DND-41 (cell line): Measurements from ENCODE around the gene HHIPL2.
"Not testable (repeated sequence)": the region's sequence is repeated elsewhere in the genome, so short reads cannot be mapped to it uniquely, and the experiment has no call there.

Experiments used
- ATAC-seq: fragments of 200-7000 bp; cut with Tn5 transposase; 3 replicates; pipeline ENCODE4 v1.9.1; 2021; ENCODE audit warnings: low read depth; ENCODE audit not compliant: insufficient read depth
- DNase-seq: peaks from one replicate; pipeline ENCODE4 v3.0.0-alpha.2; 2020
- H2AFZ ChIP-seq: 2 replicates; pipeline ENCODE4 v1.6.0; 2012; ENCODE audit warnings: low read depth, low read length
- H3K27ac ChIP-seq: 2 replicates; pipeline ENCODE4 v1.5.1; 2012; ENCODE audit warnings: low read length, inconsistent platforms
- H3K27me3 ChIP-seq: fragments of 200-600 bp; sonication (generic); 2 replicates; pipeline ENCODE4 v1.6.0; 2012; ENCODE audit warnings: low read length, mild to moderate bottlenecking, inconsistent platforms; ENCODE audit not compliant: insufficient read depth, poor library complexity
- H3K36me3 ChIP-seq: 2 replicates; pipeline ENCODE4 v1.5.1; 2012; ENCODE audit warnings: low read length, inconsistent platforms; ENCODE audit not compliant: insufficient read depth
- H3K4me1 ChIP-seq: 2 replicates; pipeline ENCODE4 v1.5.1; 2012; ENCODE audit warnings: mild to moderate bottlenecking, low read length; ENCODE audit not compliant: insufficient read depth
- H3K4me2 ChIP-seq: 2 replicates; pipeline ENCODE4 v1.6.0; 2012; ENCODE audit warnings: mild to moderate bottlenecking, moderate library complexity, low read length, inconsistent platforms; ENCODE audit not compliant: insufficient read depth
- H3K4me3 ChIP-seq, 2 experiments: fragments of 200-600 bp in 1 of 2; shearing (Covaris generic) in 1 of 2; 2 replicates each; pipeline ENCODE4 v1.5.1; 2012 to 2016; ENCODE audit warnings: inconsistent platforms in 2 of 2, low read length in 2 of 2, mild to moderate bottlenecking in 2 of 2, low read depth in 1 of 2, moderate library complexity in 1 of 2
- H3K79me2 ChIP-seq: 2 replicates; pipeline ENCODE4 v1.6.0; 2012; ENCODE audit warnings: low read length, inconsistent platforms; ENCODE audit not compliant: insufficient read depth
- H3K9ac ChIP-seq: 2 replicates; pipeline ENCODE4 v1.6.0; 2012; ENCODE audit warnings: low read depth, mild to moderate bottlenecking, inconsistent platforms, low read length, moderate library complexity
- H3K9me3 ChIP-seq: 2 replicates; pipeline ENCODE4 v1.5.1; 2012; ENCODE audit warnings: low read length, moderate library complexity, mild to moderate bottlenecking, inconsistent platforms; ENCODE audit not compliant: insufficient read depth, severe bottlenecking
- H4K20me1 ChIP-seq: 2 replicates; pipeline ENCODE4 v1.6.0; 2012; ENCODE audit warnings: low read length; ENCODE audit not compliant: insufficient read depth

HHIPL2 gene

DNA sequence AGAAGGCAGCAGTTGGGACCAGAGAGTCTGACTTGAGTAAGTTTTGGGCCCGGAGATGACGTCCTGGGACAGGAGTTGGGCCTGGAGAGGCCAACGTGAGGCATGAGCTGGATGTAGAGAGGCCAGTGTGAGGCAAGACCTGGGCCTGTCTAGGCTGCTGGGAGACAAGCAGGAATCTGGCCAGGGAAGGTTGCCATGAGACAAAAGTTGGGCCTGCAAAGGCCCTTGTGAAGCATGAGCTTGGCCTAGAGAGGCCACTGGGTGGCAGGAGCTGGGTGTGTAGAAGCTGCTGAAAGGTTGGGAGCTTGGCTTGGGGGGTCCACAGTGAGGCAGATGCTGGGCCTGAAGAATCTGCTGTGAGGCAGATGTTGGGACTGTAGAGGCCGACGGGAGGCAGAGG lies 71.5 kb downstream of the HHIPL2 start:
- H3K9me3 ChIP-seq, H3K27ac ChIP-seq, H3K4me3 ChIP-seq, H4K20me1 ChIP-seq, H3K79me2 ChIP-seq, ATAC-seq, H2AFZ ChIP-seq, H3K9ac ChIP-seq, H3K4me2 ChIP-seq, H3K4me1 ChIP-seq, DNase-seq, H3K27me3 ChIP-seq, H3K36me3 ChIP-seq: not testable (repeated sequence)

DNA sequence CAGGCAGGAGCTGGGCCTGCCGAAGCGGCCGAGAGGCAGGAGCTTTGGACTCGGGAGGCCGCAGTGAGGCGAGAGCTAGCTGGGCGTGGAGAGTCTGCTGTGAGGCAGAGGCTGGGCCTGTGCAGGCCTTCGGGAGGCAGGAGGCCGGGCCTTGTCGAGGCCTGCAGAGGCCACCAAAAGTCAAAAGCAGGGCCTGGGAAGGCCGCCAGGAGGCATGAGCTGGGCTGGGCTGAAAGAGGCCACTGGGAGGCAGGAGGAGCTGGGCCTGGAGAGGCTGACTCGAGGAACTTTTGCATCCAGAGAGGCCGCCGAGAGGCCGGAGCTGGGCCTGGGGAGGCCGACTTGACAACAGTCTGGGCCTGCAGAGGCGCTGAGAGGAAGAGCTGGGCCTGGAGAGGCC lies 74.2 kb downstream of the HHIPL2 start:
- not testable (repeated sequence) for H3K79me2 ChIP-seq, DNase-seq, H2AFZ ChIP-seq, H3K9ac ChIP-seq, H3K4me1 ChIP-seq, H4K20me1 ChIP-seq, H3K9me3 ChIP-seq, ATAC-seq, H3K27ac ChIP-seq, H3K4me2 ChIP-seq, H3K36me3 ChIP-seq, H3K27me3 ChIP-seq, H3K4me3 ChIP-seq

DNA sequence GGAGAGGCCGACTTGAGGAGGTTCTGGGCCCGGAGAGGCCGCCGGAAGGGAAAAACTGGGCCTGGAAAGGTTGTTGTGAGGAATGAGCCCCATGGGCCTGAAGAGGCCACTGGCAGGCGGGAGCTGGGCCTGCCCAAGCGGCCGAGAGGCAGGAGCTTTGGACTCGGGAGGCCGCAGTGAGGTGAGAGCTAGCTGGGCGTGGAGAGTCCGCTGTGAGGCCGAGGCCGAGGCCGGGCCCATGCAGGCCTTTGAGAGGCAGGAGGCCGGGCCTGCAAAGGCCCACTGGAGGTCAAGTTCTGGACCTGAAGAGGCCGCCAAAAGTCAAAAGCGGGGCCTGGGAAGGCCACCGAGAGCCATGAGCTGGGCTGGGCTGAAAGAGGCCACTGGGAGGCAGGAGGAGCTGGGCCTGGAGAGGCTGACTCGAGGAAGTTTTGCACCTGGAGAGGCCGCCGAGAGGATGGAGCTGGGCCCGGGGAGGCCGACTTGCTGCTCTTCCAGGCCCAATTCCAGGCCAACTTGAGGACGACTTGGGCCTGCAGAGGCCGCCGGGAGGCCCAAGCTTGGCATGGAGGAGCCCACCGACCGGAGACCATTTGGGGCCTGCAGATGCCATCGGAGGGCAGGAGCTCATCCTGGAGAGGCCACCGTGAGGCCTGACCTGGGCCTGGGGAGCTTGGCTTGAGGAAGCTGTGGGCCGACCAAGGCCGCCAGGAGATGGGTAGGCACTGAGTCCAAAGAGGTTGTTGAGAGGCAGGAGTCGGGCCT lies 74.9 kb downstream of the HHIPL2 start:
- H3K36me3 ChIP-seq, H3K4me2 ChIP-seq, H3K9ac ChIP-seq, H3K79me2 ChIP-seq, H3K4me3 ChIP-seq, ATAC-seq, DNase-seq, H4K20me1 ChIP-seq, H3K9me3 ChIP-seq, H3K27me3 ChIP-seq, H2AFZ ChIP-seq, H3K27ac ChIP-seq, H3K4me1 ChIP-seq: not testable (repeated sequence)
